ENCODE data around the gene ELMOD3. TPM values are rescaled to one million over a fixed set of nuclear protein-coding genes. Genes with fewer than 3 reads are reported as not detected.

ELMOD3 gene
- total and polyA plus RNA-seq, 7 experiments from 2014 or later = 9.4 to 33.3 (median 21.0) TPM

DNA sequence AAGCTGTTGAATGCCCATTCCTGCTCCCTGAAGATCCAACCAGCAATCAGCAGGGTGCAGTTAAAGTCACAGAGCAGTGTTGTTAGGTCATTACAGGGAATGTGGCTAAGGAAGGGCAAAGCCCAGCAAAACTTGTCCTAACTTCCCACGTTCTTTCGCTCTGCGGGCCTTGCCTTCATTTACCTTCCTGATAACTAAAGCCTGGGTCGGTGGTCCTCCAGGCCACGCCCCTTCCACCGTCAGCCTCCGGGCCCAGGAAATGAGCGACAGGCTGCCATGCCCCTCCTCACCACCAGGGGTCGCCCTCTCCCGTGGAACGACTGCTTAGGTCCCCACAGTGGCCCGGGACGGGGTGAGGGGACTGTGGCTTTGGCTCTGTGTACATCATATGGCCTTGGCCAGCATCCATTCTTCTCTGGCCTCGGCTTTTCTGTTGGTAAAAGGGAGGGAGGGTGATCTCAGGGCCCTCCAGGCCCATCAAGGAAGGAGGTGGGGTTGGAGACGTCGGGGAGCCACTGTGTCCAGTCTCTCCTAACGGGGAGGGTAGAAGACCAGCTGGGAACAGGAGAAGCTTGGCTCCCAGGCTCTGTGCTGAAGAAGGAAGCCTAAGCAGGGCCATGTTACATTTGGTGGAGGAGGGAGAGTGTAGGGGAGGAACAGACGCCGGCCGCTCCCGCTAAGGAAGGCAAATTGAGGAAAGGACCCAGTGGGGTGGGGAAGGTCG lies 66.1 kb downstream of the ELMOD3 start:
- Histone ChIP-seq H3K4me3 (ENCODE audit: low read length) (peak overlapping the region; percentile 22), H3K36me3 (ENCODE audit: control insufficient read depth in 2 of 3, insufficient read depth in 3 of 3, low read length in 3 of 3) (peaks cover 0 to 4% (median 0%) of the 10 kb centered on the region in 3 experiments), H3K27me3 (ENCODE audit: control insufficient read depth in 2 of 2, insufficient read depth in 2 of 2, low read length in 2 of 2) (no peaks in the 10 kb centered on the region), H3K4me1 (ENCODE audit: control insufficient read depth in 2 of 2, insufficient read depth in 2 of 2, low read length in 2 of 2) (peaks cover 20 to 22% of the 10 kb centered on the region in 2 donors), H3K27ac (ENCODE audit: low read depth, low read length) (peak overlapping the region; percentile 23), H3K9me3 (ENCODE audit: control insufficient read depth in 2 of 3, low read length in 3 of 3) (no peaks in the 10 kb centered on the region)
- peak; percentile 73 to 96 (median 83) for DNase-seq
- Mint-ChIP-seq H3K27ac (peak overlapping the region; percentile 38 to 100 (median 85)), H3K9me3 (peaks cover 0 to 2% (median 0%) of the 10 kb centered on the region in 11 donors), H3K4me1 (peaks cover 14 to 26% (median 16%) of the 10 kb centered on the region in 7 donors), H3K27me3 (no peaks in the 10 kb centered on the region), H3K36me3 (no peaks in the 10 kb centered on the region), H3K4me3 (peak overlapping the region; percentile 60 to 96 (median 76))
- ChIA-PET CTCF (interaction anchor here (0.7 to 5.9 kb wide), 17 partner anchors 10 to 289 kb away, joined by 3 to 163 read pairs (median 5); partner anchors contain the start of genes ELMOD3, MAT2A and RETSAT), POLR2A (interaction anchor here (0.6 to 5.0 kb wide), 11 partner anchors 17 to 305 kb away, joined by 3 to 74 read pairs (median 7); partner anchors contain the start of genes ELMOD3, MAT2A, RETSAT and USP39)
- intact Hi-C loops (cut with micrococcal nuclease) = loop anchor here (1.0 to 5.0 kb wide), 8 partner anchors 17 to 687 kb away; partner anchors contain the start of genes POLR1A (in 1 of the 2), PTCD3 (in 1 of the 2) and USP39 (in 1 of the 2)
- ATAC-seq = peak; percentile 88

DNA sequence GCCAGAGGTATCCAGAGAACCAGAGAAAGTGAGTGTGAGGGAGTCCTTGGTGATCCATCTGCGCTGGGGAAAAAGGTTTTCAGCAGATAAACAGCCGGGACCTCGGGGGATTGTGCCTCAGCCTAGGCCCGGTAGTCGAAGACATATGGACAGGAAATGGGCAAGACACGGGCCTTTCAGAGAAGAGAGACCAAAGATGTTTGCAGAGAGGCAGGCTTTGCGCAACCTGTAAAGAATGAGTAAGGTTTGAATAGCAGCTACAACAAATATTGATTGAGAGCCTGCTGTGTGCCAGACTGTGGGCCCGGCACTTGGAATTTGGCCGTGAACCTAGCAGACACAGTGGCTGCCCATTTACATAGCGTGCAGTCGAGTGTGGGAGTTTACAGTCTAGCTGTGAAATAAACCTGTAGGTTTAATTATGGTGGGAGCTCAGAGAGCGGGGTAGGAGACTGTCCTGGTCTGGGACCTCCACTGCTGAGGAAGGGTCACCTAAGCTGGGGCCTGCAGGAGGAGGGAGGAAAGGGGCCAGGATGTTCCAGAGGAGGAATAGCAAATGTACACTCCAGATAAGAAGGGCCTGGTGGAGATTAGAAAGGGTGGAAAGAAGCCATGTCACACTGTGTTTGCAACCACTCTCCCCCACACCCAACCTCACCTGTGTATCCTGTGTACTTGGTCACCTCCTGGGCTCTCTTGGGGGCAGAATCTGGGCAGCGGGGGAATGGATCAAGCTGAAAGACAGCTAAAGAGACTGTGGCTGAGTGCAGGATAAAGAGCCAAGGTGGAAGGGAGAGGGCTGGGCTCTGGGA lies 66.9 kb downstream of the ELMOD3 start:
- Mint-ChIP-seq H3K4me3 (peak overlapping the region in 2 of 10 donors; percentile 5 to 63), H3K9me3 (peaks cover 0 to 2% (median 0%) of the 10 kb centered on the region in 11 donors), H3K27ac (peak overlapping the region in 6 of 9 donors; percentile 5 to 85 (median 50)), H3K4me1 (peaks cover 14 to 26% (median 16%) of the 10 kb centered on the region in 7 donors), H3K36me3 (no peaks in the 10 kb centered on the region), H3K27me3 (no peaks in the 10 kb centered on the region)
- Histone ChIP-seq H3K9me3 (ENCODE audit: control insufficient read depth in 2 of 3, low read length in 3 of 3) (no peaks in the 10 kb centered on the region), H3K36me3 (ENCODE audit: control insufficient read depth in 2 of 3, insufficient read depth in 3 of 3, low read length in 3 of 3) (peaks cover 0 to 4% (median 0%) of the 10 kb centered on the region in 3 experiments), H3K4me1 (ENCODE audit: control insufficient read depth in 2 of 2, insufficient read depth in 2 of 2, low read length in 2 of 2) (peaks cover 20 to 22% of the 10 kb centered on the region in 2 donors), H3K4me3 (ENCODE audit: low read length) (no peak overlapping the region), H3K27me3 (ENCODE audit: control insufficient read depth in 2 of 2, insufficient read depth in 2 of 2, low read length in 2 of 2) (no peaks in the 10 kb centered on the region), H3K27ac (ENCODE audit: low read depth, low read length) (no peak overlapping the region)
- ChIA-PET CTCF (interaction anchor here (0.7 to 5.9 kb wide), 12 partner anchors 10 to 288 kb away, joined by 3 to 163 read pairs (median 6); no protein-coding TSS in a partner anchor), POLR2A (interaction anchor here (0.7 to 5.0 kb wide), 5 partner anchors 16 to 130 kb away, joined by 3 to 74 read pairs (median 7); partner anchors contain the start of gene MAT2A)
- DNase-seq = no peak
- intact Hi-C loops (cut with micrococcal nuclease) = loop anchor here in 1 of 2 donors (5.0 kb wide), 2 partner anchors 216 to 686 kb away; partner anchors contain the start of genes POLR1A and PTCD3
- ATAC-seq = no peak

DNA sequence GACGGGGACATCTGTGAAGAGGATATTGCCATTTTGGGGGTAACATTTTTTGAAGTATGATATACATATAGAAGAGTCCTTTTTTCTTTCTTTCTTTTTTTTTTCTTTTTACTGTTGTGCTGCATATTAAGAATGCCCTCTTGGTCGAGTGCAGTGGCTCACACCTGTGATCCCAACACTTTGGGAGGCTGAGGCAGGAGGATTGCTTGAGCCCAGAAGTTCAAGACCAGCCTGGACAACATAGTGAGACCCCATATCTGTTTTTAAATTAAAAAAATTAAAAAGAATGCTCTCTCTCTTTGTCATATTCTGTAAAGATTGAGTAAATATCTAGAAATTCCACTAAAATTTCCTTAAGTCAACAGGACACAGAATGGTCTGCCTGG lies 67.5 kb downstream of the ELMOD3 start:
- peaks cover 20 to 22% of the 10 kb centered on the region in 2 donors for H3K4me1 ChIP-seq (ENCODE audit: control insufficient read depth in 2 of 2, insufficient read depth in 2 of 2, low read length in 2 of 2)
- H3K27me3 ChIP-seq (ENCODE audit: control insufficient read depth in 2 of 2, insufficient read depth in 2 of 2, low read length in 2 of 2) = no peaks in the 10 kb centered on the region
- ATAC-seq (no peak), DNase-seq (no peak)
- Mint-ChIP-seq H3K27me3 (no peaks in the 10 kb centered on the region), H3K4me3 (no peak overlapping the region), H3K4me1 (peaks cover 14 to 26% (median 16%) of the 10 kb centered on the region in 7 donors), H3K27ac (peak overlapping the region in 3 of 9 donors; percentile 32 to 71 (median 68)), H3K9me3 (peaks cover 0 to 2% (median 0%) of the 10 kb centered on the region in 11 donors), H3K36me3 (no peaks in the 10 kb centered on the region)
- H3K9me3 ChIP-seq (ENCODE audit: control insufficient read depth in 2 of 3, low read length in 3 of 3) = no peaks in the 10 kb centered on the region
- ChIA-PET POLR2A (interaction anchor here (0.7 to 5.0 kb wide), 5 partner anchors 16 to 129 kb away, joined by 3 to 74 read pairs (median 7); partner anchors contain the start of gene MAT2A), CTCF (interaction anchor here (1.1 to 5.9 kb wide), 9 partner anchors 9 to 134 kb away, joined by 3 to 163 read pairs (median 5); no protein-coding TSS in a partner anchor)
- H3K36me3 ChIP-seq (ENCODE audit: control insufficient read depth in 2 of 3, insufficient read depth in 3 of 3, low read length in 3 of 3) = peaks cover 0 to 4% (median 0%) of the 10 kb centered on the region in 3 experiments
- intact Hi-C loops (cut with micrococcal nuclease) = loop anchor here in 1 of 2 donors (5.0 kb wide), 2 partner anchors 215 to 685 kb away; partner anchors contain the start of genes POLR1A and PTCD3
- no peak overlapping the region for H3K27ac ChIP-seq (ENCODE audit: low read depth, low read length)
- H3K4me3 ChIP-seq (ENCODE audit: low read length) = no peak overlapping the region

DNA sequence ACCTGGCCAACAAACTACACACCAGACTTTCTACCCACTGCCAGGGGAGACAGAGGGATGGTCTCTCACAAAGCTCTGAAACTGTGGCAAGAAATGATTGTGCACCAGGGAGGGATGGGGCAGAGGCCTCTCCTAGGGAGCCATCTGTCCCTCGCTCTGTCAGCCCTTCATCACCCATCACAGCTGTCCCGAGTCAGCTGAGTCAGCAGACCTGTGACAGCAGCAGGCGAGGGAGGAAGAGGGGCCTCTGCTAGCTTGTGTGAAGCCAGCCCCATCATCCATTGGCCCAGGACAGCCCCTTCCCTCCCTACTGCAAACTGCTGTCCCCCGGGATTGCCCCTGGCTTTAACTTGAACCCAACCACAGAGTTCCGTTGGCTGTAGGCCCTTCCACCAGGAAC lies 69.0 kb downstream of the ELMOD3 start:
- DNase-seq (no peak), ATAC-seq (no peak)
- Mint-ChIP-seq H3K27ac (no peak overlapping the region), H3K4me1 (peaks cover 14 to 24% (median 16%) of the 10 kb centered on the region in 7 donors), H3K36me3 (no peaks in the 10 kb centered on the region), H3K9me3 (peaks cover 0 to 2% (median 0%) of the 10 kb centered on the region in 11 donors), H3K4me3 (no peak overlapping the region), H3K27me3 (no peaks in the 10 kb centered on the region)
- Histone ChIP-seq H3K4me1 (ENCODE audit: control insufficient read depth in 2 of 2, insufficient read depth in 2 of 2, low read length in 2 of 2) (peaks cover 16 to 18% of the 10 kb centered on the region in 2 donors), H3K27me3 (ENCODE audit: control insufficient read depth in 2 of 2, insufficient read depth in 2 of 2, low read length in 2 of 2) (no peaks in the 10 kb centered on the region), H3K27ac (ENCODE audit: low read depth, low read length) (no peak overlapping the region), H3K9me3 (ENCODE audit: control insufficient read depth in 2 of 3, low read length in 3 of 3) (no peaks in the 10 kb centered on the region), H3K4me3 (ENCODE audit: low read length) (no peak overlapping the region), H3K36me3 (ENCODE audit: control insufficient read depth in 2 of 3, insufficient read depth in 3 of 3, low read length in 3 of 3) (peaks cover 0 to 1% (median 0%) of the 10 kb centered on the region in 3 experiments)
- intact Hi-C loops (cut with micrococcal nuclease) = loop anchor here in 1 of 2 donors (5.0 kb wide), 2 partner anchors 214 to 684 kb away; partner anchors contain the start of genes POLR1A and PTCD3
- ChIA-PET POLR2A (interaction anchor here (0.7 to 0.9 kb wide), 2 partner anchors 116 to 128 kb away, joined by 3 read pairs; partner anchors contain the start of gene MAT2A), CTCF (interaction anchor here (0.6 to 3.6 kb wide), 3 partner anchors 99 to 128 kb away, joined by 3 to 19 read pairs (median 5); no protein-coding TSS in a partner anchor)

DNA sequence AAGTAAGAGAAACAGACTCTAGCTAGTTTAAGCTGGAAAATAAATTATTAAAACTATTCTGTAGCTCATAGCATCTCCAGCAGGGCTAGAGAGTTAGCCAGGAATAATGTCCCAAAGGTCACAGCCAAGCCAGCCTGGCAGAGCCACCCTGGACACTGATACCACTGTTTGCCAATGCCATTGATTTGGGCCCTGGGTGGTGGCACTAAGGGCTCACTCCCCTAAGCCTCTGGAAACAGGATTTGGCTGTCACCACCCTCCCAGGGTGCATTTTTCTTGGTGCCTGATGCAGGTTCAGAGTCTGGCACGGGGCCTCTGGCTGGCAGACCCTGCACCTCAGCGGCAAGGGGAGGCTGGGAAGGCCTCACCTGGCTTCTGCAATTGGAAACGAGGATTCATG lies 71.0 kb downstream of the ELMOD3 start:
- Mint-ChIP-seq H3K27me3 (no peaks in the 10 kb centered on the region), H3K4me1 (peaks cover 4 to 11% (median 7%) of the 10 kb centered on the region in 7 donors), H3K27ac (no peak overlapping the region), H3K4me3 (no peak overlapping the region), H3K9me3 (peaks cover 0 to under 1% (median 0%) of the 10 kb centered on the region in 11 donors), H3K36me3 (no peaks in the 10 kb centered on the region)
- DNase-seq (no peak), ATAC-seq (no peak)
- ChIA-PET CTCF (interaction anchor here (0.7 to 3.6 kb wide), 2 partner anchors 9 to 126 kb away, joined by 3 to 19 read pairs; no protein-coding TSS in a partner anchor), POLR2A (no interaction called here)
- H3K4me3 ChIP-seq (ENCODE audit: low read length) = no peak overlapping the region
- no peak overlapping the region for H3K27ac ChIP-seq (ENCODE audit: low read depth, low read length)
- no peaks in the 10 kb centered on the region for H3K27me3 ChIP-seq (ENCODE audit: control insufficient read depth in 2 of 2, insufficient read depth in 2 of 2, low read length in 2 of 2)
- peaks cover 3 to 4% of the 10 kb centered on the region in 2 donors for H3K4me1 ChIP-seq (ENCODE audit: control insufficient read depth in 2 of 2, insufficient read depth in 2 of 2, low read length in 2 of 2)
- no peaks in the 10 kb centered on the region for H3K9me3 ChIP-seq (ENCODE audit: control insufficient read depth in 2 of 3, low read length in 3 of 3)
- no peaks in the 10 kb centered on the region for H3K36me3 ChIP-seq (ENCODE audit: control insufficient read depth in 2 of 3, insufficient read depth in 3 of 3, low read length in 3 of 3)
- intact Hi-C loops (cut with micrococcal nuclease) = no loop called here

Measured in naive thymus-derived CD4-positive, alpha-beta T cell (primary cell).